Placental pericyte (primary cell): ENCODE measurements around the gene KDM2B. TPM values are rescaled to one million over a fixed set of nuclear protein-coding genes. Genes with fewer than 3 reads are reported as not detected.

ENCODE experiments used
- small RNA-seq: library from RNA; depleted of rRNA; stranded (forward); fragments of <200 nt; gene quantifications from one replicate; pipeline ENCODE3, GENCODE V24; 2012; ENCODE audit warnings: low replicate concordance
- total RNA-seq: library from RNA; depleted of rRNA; stranded (reverse); fragments of >200 nt; gene quantifications from 2 replicates; pipeline ENCODE4 v1.2.3, GENCODE V29; 2012

Gene KDM2B
- 49.5 and 54.8 TPM in 2 replicates for total RNA-seq

DNA sequence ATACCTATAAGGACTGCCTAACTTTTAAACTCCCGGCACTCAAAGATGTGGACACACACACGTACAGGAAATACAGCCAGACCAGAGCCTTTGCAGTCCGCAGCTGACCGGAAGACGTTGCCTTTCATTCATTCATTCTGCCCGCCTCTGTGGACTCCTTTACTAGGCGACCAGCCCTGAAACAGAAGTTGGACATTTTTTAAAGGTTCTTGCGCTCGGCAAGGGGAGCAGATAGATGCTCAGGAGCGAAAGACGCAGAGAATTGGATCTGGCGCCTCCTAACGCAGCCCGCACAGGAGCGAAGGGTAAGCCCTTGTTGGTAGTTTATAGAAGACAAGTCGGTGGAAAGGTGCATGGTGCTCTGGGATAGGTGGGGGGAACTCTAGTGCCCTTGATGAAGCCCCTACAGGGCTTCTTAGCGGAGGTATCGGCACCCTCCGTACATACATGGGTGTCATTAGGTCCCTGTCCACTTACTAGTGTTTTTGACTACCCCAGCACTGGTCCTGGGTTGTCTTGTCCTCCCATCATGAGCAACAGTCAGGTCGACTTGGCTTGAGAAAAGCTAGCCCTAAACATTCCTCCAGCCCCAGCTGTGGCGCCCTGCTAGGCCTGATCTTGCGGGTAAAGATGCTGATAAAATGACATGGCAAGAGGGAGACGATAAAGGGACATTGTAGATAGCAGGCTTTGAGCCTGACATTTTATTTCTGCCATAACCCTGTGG lies at the start of gene KDM2B:
TSS of gene KDM2B (minus strand) at position 65 of the 727 bp plus-strand sequence. CDS start 112 bp downstream, outside the sequence.

DNA sequence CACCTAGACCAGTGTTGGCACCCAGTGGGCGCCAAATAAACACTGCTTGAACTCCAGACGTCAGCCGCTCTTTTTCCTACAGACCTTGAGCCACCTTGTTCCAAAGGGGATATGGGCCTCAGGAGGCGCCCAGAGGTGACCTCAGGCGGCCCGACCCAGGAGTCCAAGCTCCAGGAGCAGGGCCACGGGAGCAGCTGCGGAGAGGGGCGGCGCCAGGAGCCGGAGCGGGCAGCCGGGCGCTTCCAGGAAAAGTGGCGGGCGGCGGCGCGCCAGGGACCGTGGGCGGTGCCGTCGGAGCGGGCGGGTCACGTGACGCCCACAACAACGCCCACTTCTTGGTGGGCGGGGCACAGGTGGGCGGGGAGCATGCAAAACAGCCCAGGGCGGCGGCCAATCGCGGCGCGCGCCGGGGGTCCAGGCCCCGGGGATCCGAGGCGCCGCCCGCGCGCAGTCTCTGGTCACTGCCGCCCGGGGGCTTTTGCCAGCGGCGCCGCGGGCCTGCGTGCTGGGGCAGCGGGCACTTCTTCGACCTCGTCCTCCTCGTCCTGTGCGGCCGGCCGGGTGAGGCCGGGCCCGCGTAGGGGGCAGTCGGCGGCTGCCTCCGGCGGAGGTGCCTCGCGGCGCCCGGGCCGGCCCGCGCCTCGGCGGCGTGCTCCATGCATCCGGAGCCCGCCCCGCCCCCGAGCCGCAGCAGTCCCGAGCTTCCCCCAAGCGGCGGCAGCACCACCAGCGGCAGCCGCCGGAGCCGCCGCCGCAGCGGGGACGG lies 45.4 kb upstream of the KDM2B start, which contains the start of gene ORAI1:
TSS of gene ORAI1 (plus strand) at position 444 of the 766 bp plus-strand sequence.

DNA sequence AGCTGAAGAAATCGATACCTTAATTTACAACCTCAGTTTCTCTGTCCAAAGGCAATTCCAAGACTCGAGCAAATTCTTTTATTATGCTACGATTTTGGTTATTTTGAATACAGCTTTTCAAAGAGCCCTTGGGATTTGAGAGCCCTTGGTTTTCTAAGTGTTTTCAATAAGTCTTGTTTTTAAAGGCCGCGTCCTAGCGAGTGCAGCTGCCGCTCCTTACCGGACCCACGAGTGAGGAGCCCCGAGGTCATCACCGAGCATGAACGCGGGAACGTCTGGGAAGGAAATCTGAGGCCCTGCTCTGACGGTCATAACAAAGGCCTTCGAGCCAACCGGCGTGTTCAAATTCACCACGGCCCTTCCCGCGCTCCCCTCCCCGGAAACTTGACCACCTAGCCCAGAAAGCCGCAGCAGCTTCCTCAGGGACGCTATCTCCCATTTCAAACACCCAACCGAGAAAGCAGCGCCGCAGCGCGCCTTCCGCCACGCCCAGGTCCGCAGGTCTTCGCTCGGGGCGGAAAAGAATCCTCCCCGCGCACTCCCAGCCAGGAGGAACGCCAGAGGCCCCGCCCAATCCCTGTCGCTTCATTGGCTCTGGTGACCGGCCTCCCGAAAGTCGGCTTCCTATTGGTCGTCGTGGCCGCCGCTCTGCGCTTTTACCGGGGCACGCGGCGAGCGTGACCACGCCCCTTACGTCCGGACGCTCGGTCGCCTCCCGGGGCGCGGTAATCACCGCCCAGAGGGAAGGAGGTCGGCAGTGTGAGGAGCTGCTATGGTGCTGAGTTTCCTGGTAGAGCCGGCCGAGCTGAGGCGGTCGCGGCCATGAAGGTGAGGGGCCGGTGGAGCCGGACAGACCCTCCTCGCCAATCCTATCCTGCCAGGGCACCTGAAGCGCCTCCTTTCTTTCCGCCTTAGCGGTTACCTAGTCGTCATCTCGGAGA lies 181.2 kb downstream of the KDM2B start, which contains the start of gene RNF34:
TSS of gene RNF34 (plus strand) at position 728 of the 941 bp plus-strand sequence. CDS start at position 823, 95 bp downstream.

Small RNAs within 50 kb of the gene (small RNA-seq; reads per million reads assigned to genes)
- not detected for gene RNU6-1004P

Other genes starting within 250 kb of the KDM2B start
- gene ANAPC5, start 228.6 kb downstream of the KDM2B start, total RNA-seq: 84.3 and 192 TPM in 2 replicates
- gene RNF34, start 180.9 kb downstream of the KDM2B start, total RNA-seq: 40.5 and 67.4 TPM in 2 replicates
- gene ORAI1, start 45.5 kb upstream of the KDM2B start, total RNA-seq: 19.0 and 20.2 TPM in 2 replicates
- 1.5 TPM in 1 of 2 replicates, not detected in the other for gene MORN3, start 88.6 kb upstream of the KDM2B start, total RNA-seq
- gene TMEM120B, start 131.7 kb upstream of the KDM2B start, total RNA-seq: 14.4 and 21.9 TPM in 2 replicates
- 9.6 and 9.9 TPM in 2 replicates for gene RHOF, start 212.7 kb upstream of the KDM2B start, total RNA-seq
- gene SETD1B, start 223.0 kb upstream of the KDM2B start, total RNA-seq: 6.4 and 10.9 TPM in 2 replicates